Transverse colon (tissue), 4 donors: Measurements from ENCODE around the gene TNFRSF12A. TPM values are rescaled to one million over a fixed set of nuclear protein-coding genes. Genes with fewer than 3 reads are reported as not detected.
A peak's percentile ranks its signal among the peaks of the same experiment; 100 is the strongest.

Experiments
- DNase-seq: peaks from one replicate; pipeline ENCODE4 v3.0.0-alpha.2; 2019
- H3K27ac ChIP-seq, 4 donors: fragments of 200-600 bp; sonication (generic); 2 replicates each; pipeline ENCODE4 v1.5.1; 2016 to 2018; ENCODE audit warnings: inconsistent platforms in 4 of 4
- H3K27me3 ChIP-seq: fragments of 200-600 bp; sonication (generic); 2 replicates; pipeline ENCODE4 v1.5.1; 2017; ENCODE audit warnings: inconsistent platforms
- H3K36me3 ChIP-seq, 4 donors: fragments of 200-600 bp; sonication (generic); 2 replicates each; pipeline ENCODE4 v1.5.1; 2017 to 2019; ENCODE audit warnings: inconsistent platforms in 4 of 4
- H3K4me1 ChIP-seq, 4 donors: fragments of 200-600 bp; sonication (generic); 2 replicates each; pipeline ENCODE4 v1.5.1; 2017 to 2020; ENCODE audit warnings: inconsistent platforms in 4 of 4
- H3K4me3 ChIP-seq, 4 donors: fragments of 200-600 bp; sonication (generic); 1 replicate in 1 of 4; 2 replicates in 3 of 4; pipeline versions ENCODE4 v1.5.1 to v1.6.1; 2017 to 2019; ENCODE audit warnings: inconsistent platforms in 4 of 4
- H3K9me3 ChIP-seq, 2 donors: fragments of 200-600 bp; sonication (generic); 2 replicates each; pipeline ENCODE4 v1.5.1; 2017 to 2019; ENCODE audit warnings: inconsistent platforms in 2 of 2
- EP300 ChIP-seq: sonication (generic); formaldehyde crosslinking; IDR thresholded peaks from one replicate; pipeline ENCODE4 v1.6.1; 2017; ENCODE audit warnings: antibody characterized with exemption, low read depth
- POLR2A ChIP-seq: fragments of 450-650 bp; IDR thresholded peaks from one replicate; pipeline ENCODE4 v1.6.1; 2016; ENCODE audit warnings: antibody characterized with exemption, mild to moderate bottlenecking, moderate library complexity
- POLR2AphosphoS5 ChIP-seq, 3 donors: sonication (generic); formaldehyde crosslinking; IDR thresholded peaks; one replicate each; pipeline ENCODE4 v1.6.1; 2016; ENCODE audit warnings: antibody characterized with exemption in 3 of 3
- WGBS, 2 donors: methylation state at CpG; one replicate each; pipeline ENCODE4 v1.1.5; 2018; ENCODE audit warnings: low coverage in 1 of 2; 5-methylcytosine and 5-hydroxymethylcytosine counted together
- in situ Hi-C, 4 donors: fragments of 200-750 bp; cut with MboI; loops; one replicate each; pipeline versions ENCODE4 v1.15.0 to v1.15.1; 2017; ENCODE audit warnings: low sequenced_read_pairs in 3 of 4, low pct_ligation_motif_present in 1 of 4, low pct_unique_long_range_greater_than_20kb in 1 of 4
- intact Hi-C: fragments of 100-400 bp; cut with DNase I; formaldehyde crosslinking; loops from one replicate; pipeline ENCODE4 v1.15.1; 2023; ENCODE audit warnings: low total_unique reads
- total RNA-seq, 4 donors: library from RNA; depleted of rRNA; stranded (reverse); fragments of >200 nt; gene quantifications; one replicate each; pipeline ENCODE4 v1.1.0, GENCODE V29; 2016
- TF ChIP-seq, protein P1 (sequence below), 5 experiments: fragments of 200-600 bp in 3 of 5; fragments of 450-650 bp in 2 of 5; sonication (generic) in 3 of 5; IDR thresholded peaks; 1 replicate in 2 of 5; 2 replicates in 3 of 5; pipeline ENCODE4 v1.5.1; 2016 to 2017; ENCODE audit warnings: antibody characterized with exemption in 5 of 5, inconsistent platforms in 3 of 5, mild to moderate bottlenecking in 2 of 5, moderate library complexity in 1 of 5

TNFRSF12A gene
- total RNA-seq, 4 donors from 2014 or later, result 13.3 to 50.5 (median 19.9) TPM

DNA sequence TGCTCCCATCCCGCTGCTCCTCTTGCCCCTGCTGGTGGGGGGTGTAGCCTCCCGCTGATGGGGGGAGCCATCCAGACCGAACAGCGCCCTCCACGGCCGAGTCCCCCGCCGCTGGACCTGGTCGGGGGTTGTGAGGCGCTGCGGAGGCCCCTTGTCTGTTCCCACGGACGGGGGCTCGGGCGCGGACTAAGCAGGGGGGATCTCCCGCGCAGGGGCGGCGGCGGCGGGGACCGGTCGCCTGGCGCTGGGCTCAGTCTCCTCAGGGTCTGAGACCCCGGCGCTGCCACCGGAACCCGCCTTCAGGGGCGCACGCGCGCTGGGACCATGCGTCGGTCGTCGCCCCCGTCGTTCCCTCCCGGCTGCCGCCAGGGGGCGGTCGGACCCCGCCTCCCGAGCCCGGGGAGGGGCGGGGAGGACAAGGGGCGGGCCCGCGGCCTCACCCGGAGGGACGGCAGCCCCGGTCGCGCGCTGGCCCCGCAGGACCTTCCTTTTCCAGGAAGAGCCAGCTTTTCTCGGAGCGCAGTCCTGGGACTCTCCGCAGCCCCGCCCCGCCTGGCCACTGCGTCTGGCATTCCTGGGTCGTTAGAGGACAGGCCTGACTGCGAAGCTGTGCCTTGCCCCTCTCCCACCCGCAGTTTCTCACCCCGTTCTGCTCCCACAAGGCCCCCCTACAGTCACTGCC is 39.0 kb downstream of the TNFRSF12A start:
- H3K36me3 ChIP-seq, result no peaks in the 10 kb centered on the region
- DNase-seq, result peak; percentile 92
- H3K27ac ChIP-seq, result peak overlapping the region; percentile 73 to 88 (median 80)
- in situ Hi-C loops, result no loop called here
- intact Hi-C loops, result loop anchor here (5.0 to 10.0 kb wide), 2 partner anchors 68 to 106 kb away; no protein-coding TSS in a partner anchor
- peak overlapping the region; percentile 54 to 91 (median 75) for H3K4me3 ChIP-seq
- H3K27me3 ChIP-seq, result no peaks in the 10 kb centered on the region
- TF ChIP-seq EP300, result no peak
- peak; percentile 55 for TF ChIP-seq POLR2A
- TF ChIP-seq, protein P1, sequence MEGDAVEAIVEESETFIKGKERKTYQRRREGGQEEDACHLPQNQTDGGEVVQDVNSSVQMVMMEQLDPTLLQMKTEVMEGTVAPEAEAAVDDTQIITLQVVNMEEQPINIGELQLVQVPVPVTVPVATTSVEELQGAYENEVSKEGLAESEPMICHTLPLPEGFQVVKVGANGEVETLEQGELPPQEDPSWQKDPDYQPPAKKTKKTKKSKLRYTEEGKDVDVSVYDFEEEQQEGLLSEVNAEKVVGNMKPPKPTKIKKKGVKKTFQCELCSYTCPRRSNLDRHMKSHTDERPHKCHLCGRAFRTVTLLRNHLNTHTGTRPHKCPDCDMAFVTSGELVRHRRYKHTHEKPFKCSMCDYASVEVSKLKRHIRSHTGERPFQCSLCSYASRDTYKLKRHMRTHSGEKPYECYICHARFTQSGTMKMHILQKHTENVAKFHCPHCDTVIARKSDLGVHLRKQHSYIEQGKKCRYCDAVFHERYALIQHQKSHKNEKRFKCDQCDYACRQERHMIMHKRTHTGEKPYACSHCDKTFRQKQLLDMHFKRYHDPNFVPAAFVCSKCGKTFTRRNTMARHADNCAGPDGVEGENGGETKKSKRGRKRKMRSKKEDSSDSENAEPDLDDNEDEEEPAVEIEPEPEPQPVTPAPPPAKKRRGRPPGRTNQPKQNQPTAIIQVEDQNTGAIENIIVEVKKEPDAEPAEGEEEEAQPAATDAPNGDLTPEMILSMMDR (IDR thresholded peaks at IDR 0.05), result peak; percentile 78 to 98 (median 89)
- peak; percentile 21 to 60 (median 54) for TF ChIP-seq POLR2AphosphoS5 (IDR thresholded peaks at IDR 0.05)
- WGBS, 2 donors, result 1% methylated on average over 9 of the region's 67 CpGs; no CpG with 5 or more reads in 1 of the 2 donors
- no peaks in the 10 kb centered on the region for H3K9me3 ChIP-seq
- H3K4me1 ChIP-seq, result peaks cover 11 to 36% (median 23%) of the 10 kb centered on the region in 4 donors

DNA sequence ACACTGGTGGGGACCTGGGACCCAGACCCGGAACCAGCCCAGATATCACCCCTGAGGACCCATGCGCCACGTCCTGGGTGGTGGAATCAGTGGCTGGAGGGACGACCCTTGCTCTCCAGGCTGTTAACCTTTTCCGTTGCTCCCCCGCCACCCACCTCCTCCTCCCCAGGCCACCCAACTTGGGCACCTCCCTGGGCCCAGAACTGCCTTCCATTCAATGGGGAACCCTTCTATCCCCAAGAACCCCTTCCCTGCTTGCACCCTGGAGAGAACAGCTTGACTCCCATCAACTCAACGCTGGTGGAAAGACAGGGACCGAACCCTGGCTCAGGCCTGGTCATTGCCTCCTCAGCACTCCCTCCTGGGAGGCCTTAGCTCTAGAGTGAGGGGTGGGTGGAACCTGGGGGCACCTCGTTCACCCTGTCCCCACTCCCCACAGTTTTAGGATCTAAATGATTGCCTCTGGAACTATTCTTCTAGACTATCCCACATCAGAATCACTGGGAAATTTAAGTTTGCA is 39.6 kb downstream of the TNFRSF12A start:
- no peak for DNase-seq
- Histone ChIP-seq H3K36me3 (no peaks in the 10 kb centered on the region), H3K27ac (peak overlapping the region; percentile 73 to 88 (median 80)), H3K4me3 (peak overlapping the region in 3 of 4 donors; percentile 54 to 91 (median 66)), H3K4me1 (peaks cover 15 to 42% (median 27%) of the 10 kb centered on the region in 4 donors), H3K27me3 (no peaks in the 10 kb centered on the region), H3K9me3 (no peaks in the 10 kb centered on the region)
- WGBS, 2 donors, result 55% methylated on average over 9 of the region's 9 CpGs; no CpG with 5 or more reads in 1 of the 2 donors
- no peak for TF ChIP-seq POLR2A
- TF ChIP-seq POLR2AphosphoS5 (IDR thresholded peaks at IDR 0.05), result no peak
- TF ChIP-seq, protein P1 (IDR thresholded peaks at IDR 0.05), result no peak
- no peak for TF ChIP-seq EP300
- intact Hi-C loops (loop anchor here (5.0 to 10.0 kb wide), 2 partner anchors 68 to 105 kb away; no protein-coding TSS in a partner anchor), in situ Hi-C loops (loop anchor here in 2 of 4 donors (10.0 kb wide), 1 partner anchor 65 kb away; no protein-coding TSS in a partner anchor)

DNA sequence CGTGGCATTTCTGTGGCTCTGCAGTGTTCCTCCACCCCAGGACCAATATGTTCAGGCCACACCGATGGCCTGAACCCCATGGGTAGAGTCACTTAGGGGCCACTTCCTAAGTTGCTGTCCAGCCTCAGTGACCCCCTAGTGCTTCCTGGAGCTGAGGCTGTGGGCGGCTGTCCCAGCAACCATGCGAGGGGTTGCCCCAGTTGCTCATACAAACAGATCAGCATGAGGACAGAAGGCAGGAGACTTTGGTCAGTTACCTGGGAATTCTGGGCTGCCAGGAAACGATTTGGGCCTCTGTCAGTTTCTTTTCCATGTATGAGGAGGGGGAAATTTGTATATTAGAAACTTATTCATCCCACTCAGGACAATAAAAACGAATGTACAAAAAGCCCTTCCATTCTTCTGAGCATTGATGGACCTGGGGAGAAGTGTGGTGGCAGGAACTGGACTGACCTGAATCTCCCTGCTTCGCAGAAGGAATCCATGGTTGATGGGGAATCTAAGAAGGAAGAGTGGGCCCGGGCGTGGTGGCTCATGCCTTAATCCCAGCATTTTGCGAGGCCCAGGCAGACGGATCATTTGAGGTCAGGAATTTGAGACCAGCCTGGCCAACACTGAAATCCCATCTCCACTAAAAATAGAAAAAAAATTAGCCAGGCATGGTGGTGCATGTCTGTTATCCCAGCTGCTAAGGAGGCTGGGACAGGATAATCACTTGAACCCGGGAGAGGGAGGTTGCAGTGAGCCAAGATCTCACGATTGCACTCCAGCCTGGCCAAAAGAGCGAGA is 40.4 kb downstream of the TNFRSF12A start:
- in situ Hi-C loops (loop anchor here in 2 of 4 donors (10.0 kb wide), 1 partner anchor 64 kb away; no protein-coding TSS in a partner anchor), intact Hi-C loops (no loop called here)
- Histone ChIP-seq H3K4me1 (peaks cover 17 to 50% (median 35%) of the 10 kb centered on the region in 4 donors), H3K27ac (no peak overlapping the region), H3K9me3 (no peaks in the 10 kb centered on the region), H3K27me3 (no peaks in the 10 kb centered on the region), H3K4me3 (no peak overlapping the region), H3K36me3 (no peaks in the 10 kb centered on the region)
- 79 to 82% methylated on average over 6 to 14 of the region's 14 CpGs for WGBS, 2 donors
- no peak for DNase-seq
- TF ChIP-seq POLR2A (no peak), POLR2AphosphoS5 (IDR thresholded peaks at IDR 0.05) (no peak), EP300 (no peak)
- TF ChIP-seq, protein P1 (IDR thresholded peaks at IDR 0.05), result no peak
